GM12891 (cell line): Measurements from ENCODE around the gene TPD52L2.
"Not testable (repeated sequence)": the region's sequence is repeated elsewhere in the genome, so short reads cannot be mapped to it uniquely, and the experiment has no call there.

Experiments used
- POLR2A ChIP-seq: IDR thresholded peaks from 2 replicates; pipeline ENCODE4 v1.6.1; 2011; ENCODE audit warnings: low read depth, low read length, control low read depth
- POLR2AphosphoS5 ChIP-seq: IDR thresholded peaks from 2 replicates; pipeline ENCODE4 v1.6.1; 2011; ENCODE audit warnings: low read depth, low read length, control low read depth
- SPI1 ChIP-seq: IDR thresholded peaks from 2 replicates; pipeline ENCODE4 v1.6.1; 2011; ENCODE audit warnings: low read depth, low read length, control low read depth
- TAF1 ChIP-seq: IDR thresholded peaks from 2 replicates; pipeline ENCODE4 v1.6.1; 2011; ENCODE audit warnings: low read depth, low read length, control low read depth

DNA sequence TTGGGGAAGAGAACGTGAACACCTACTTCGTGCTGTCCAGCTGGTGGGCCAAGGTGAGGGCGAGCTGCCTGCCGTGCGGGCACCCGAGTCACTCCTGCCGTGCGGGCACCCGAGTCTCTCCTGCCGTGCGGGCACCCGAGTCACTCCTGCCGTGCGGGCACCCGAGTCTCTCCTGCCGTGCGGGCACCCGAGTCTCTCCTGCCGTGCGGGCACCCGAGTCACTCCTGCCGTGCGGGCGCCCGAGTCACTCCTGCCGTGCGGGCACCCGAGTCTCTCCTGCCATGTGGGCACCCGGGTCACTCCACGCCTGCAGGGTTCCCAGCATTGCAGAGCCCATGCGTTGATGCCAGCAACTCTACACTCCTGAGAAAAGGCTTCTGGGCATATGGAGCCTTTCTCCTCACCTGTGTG lies 64.4 kb downstream of the TPD52L2 start:
- TF ChIP-seq POLR2A, TAF1, POLR2AphosphoS5, SPI1: not testable (repeated sequence)
